Left lung (tissue), 10 donors: ENCODE measurements around the gene ARHGAP5. TPM values are rescaled to one million over a fixed set of nuclear protein-coding genes. Genes with fewer than 3 reads are reported as not detected.

Source experiments
- ATAC-seq: fragments of 200-7000 bp; cut with Tn5 transposase; one replicate; pipeline ENCODE4 v1.9.1; 2020; ENCODE audit warnings: moderate library complexity
- DNase-seq, 4 donors: peaks; one replicate each; pipeline ENCODE4 v3.0.0-alpha.2; 2013 to 2020
- H3K27ac ChIP-seq, 2 donors: fragments of 200-600 bp; sonication (generic) in 1 of 2; one replicate each; pipeline versions ENCODE4 v1.5.0 to v1.8.0; 2020 to 2021
- H3K27me3 ChIP-seq, 2 donors: fragments of 200-600 bp; sonication (generic) in 1 of 2; one replicate each; pipeline versions ENCODE4 v1.5.0 to v1.8.0; 2020 to 2021
- H3K36me3 ChIP-seq, 2 donors: fragments of 200-600 bp; sonication (generic) in 1 of 2; one replicate each; pipeline versions ENCODE4 v1.5.0 to v1.8.0; 2020 to 2021
- H3K4me1 ChIP-seq, 2 donors: fragments of 200-600 bp; one replicate each; pipeline ENCODE4 v1.8.0; 2021
- H3K4me3 ChIP-seq, 2 donors: fragments of 200-600 bp; sonication (generic) in 1 of 2; one replicate each; pipeline versions ENCODE4 v1.5.0 to v1.8.0; 2020 to 2021; ENCODE audit warnings: mild to moderate bottlenecking in 1 of 2
- H3K9me3 ChIP-seq, 2 donors: fragments of 200-600 bp; sonication (generic) in 1 of 2; one replicate each; pipeline versions ENCODE4 v1.5.0 to v1.8.0; 2020 to 2021
- CTCF ChIP-seq, 2 donors: fragments of 200-600 bp; sonication (generic) in 1 of 2; IDR thresholded peaks; one replicate each; pipeline versions ENCODE4 v1.5.0 to v1.8.0; 2021; ENCODE audit warnings: antibody characterized with exemption in 2 of 2
- intact Hi-C, 2 donors: fragments of 100-400 bp; cut with DNase I; formaldehyde crosslinking; loops; one replicate each; pipeline versions ENCODE4 v1.11.2 to v1.14.2; 2022
- polyA plus RNA-seq, 6 donors: library from polyadenylated mRNA; unstranded; fragments of 120-200 nt; gene quantifications; one replicate each; pipeline ENCODE4 v1.2.1, GENCODE V29; 2013; ENCODE audit not compliant: insufficient read length in 6 of 6
- total RNA-seq, 2 donors: library from RNA; stranded (reverse); fragmentation: NEBNext Ultra II Directional; extraction: Animal tissue kit (Norgen Biotek cat#: 25700); gene quantifications; one replicate each; pipeline ENCODE4 v1.2.1, GENCODE V29; 2021
- donor health status: DM: no; HTN: yes; CAD: no.
- donor health status: DM: no; HTN: no; CAD: no.

The ARHGAP5 gene
- total and polyA plus RNA-seq, 8 donors = 74.4 to 103 (median 91.4) TPM

DNA sequence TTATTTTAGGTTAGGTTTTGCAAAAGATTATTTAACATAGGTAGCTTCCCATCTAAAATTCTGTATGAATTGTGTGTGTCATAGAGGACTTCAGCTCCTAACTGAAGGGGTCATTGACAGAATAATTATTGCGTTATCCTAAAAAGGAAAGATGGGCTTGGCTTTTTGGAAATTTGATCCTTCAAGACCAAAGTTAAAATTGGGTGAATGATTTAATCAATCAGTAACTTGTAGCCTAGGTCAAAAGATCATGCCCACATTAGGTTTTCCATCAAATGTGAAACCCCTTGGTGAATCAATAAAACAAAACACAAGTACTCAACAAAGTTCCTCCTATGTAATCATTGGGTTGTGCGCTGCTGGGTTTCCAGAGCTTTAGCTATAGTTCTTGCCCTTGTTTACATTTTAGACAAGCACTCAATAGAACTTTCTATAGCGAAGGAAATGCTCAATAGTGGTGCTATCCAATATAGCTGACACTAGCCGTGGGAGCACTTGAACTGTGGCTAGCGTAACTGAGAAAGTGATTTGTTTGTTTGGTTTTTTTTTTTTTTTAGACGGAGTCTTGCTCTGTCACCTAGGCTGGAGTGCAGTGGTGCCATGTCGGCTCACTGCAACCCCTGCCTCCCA is 37.6 kb upstream of the ARHGAP5 start:
- no peaks in the 10 kb centered on the region for H3K36me3 ChIP-seq
- H3K4me3 ChIP-seq = no peak overlapping the region
- no peak for TF ChIP-seq CTCF (IDR thresholded peaks at IDR 0.05)
- no peaks in the 10 kb centered on the region for H3K27me3 ChIP-seq
- no peaks in the 10 kb centered on the region for H3K4me1 ChIP-seq
- no peak overlapping the region for H3K27ac ChIP-seq
- DNase-seq (no peak), ATAC-seq (no peak)
- H3K9me3 ChIP-seq = no peaks in the 10 kb centered on the region
- intact Hi-C loops = no loop called here

DNA sequence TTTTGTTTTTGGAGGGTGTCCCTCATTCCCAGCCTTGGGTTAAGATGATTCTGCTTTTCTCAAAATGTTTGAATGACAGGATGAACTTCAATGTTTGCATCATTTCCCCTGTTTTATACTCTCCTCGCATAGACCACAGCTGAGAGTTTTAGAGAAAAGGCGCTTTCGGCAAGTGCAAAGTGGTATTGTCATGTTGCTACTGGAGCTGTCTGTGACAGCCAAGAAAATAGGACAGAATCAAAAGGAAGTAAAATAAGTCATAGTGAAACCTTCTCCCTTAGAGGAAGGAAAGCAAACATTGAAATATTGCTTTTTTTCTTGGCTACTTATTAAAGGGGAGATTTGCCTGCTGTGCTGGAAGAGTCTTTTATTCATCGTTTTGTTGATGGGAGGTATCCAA is 33.5 kb upstream of the ARHGAP5 start:
- intact Hi-C loops = no loop called here
- TF ChIP-seq CTCF (IDR thresholded peaks at IDR 0.05) = no peak
- H3K27ac ChIP-seq = no peak overlapping the region
- no peaks in the 10 kb centered on the region for H3K27me3 ChIP-seq
- no peak overlapping the region for H3K4me3 ChIP-seq
- no peak for ATAC-seq
- no peaks in the 10 kb centered on the region for H3K4me1 ChIP-seq
- H3K36me3 ChIP-seq = no peaks in the 10 kb centered on the region
- H3K9me3 ChIP-seq = no peaks in the 10 kb centered on the region
- DNase-seq = no peak

- H3K36me3 ChIP-seq = no peaks in the 10 kb centered on the region
- TF ChIP-seq CTCF (IDR thresholded peaks at IDR 0.05) = no peak
- H3K27me3 ChIP-seq = no peaks in the 10 kb centered on the region
- H3K4me3 ChIP-seq = no peak overlapping the region
- intact Hi-C loops = no loop called here
- H3K9me3 ChIP-seq = no peaks in the 10 kb centered on the region
- H3K4me1 ChIP-seq = no peaks in the 10 kb centered on the region
- H3K27ac ChIP-seq = no peak overlapping the region
- ATAC-seq (no peak), DNase-seq (no peak)
These were observed 32.6 kb upstream of the ARHGAP5 start for GRCh38 chr14:32044454-32044853.

GRCh38 chr14:32047791-32048190 is 29.3 kb upstream of the ARHGAP5 start:
- Histone ChIP-seq H3K27ac (no peak overlapping the region), H3K4me3 (no peak overlapping the region), H3K4me1 (no peaks in the 10 kb centered on the region), H3K27me3 (no peaks in the 10 kb centered on the region), H3K36me3 (no peaks in the 10 kb centered on the region), H3K9me3 (no peaks in the 10 kb centered on the region)
- TF ChIP-seq CTCF (IDR thresholded peaks at IDR 0.05) = no peak
- intact Hi-C loops = no loop called here
- ATAC-seq = no peak
- DNase-seq = no peak

DNA sequence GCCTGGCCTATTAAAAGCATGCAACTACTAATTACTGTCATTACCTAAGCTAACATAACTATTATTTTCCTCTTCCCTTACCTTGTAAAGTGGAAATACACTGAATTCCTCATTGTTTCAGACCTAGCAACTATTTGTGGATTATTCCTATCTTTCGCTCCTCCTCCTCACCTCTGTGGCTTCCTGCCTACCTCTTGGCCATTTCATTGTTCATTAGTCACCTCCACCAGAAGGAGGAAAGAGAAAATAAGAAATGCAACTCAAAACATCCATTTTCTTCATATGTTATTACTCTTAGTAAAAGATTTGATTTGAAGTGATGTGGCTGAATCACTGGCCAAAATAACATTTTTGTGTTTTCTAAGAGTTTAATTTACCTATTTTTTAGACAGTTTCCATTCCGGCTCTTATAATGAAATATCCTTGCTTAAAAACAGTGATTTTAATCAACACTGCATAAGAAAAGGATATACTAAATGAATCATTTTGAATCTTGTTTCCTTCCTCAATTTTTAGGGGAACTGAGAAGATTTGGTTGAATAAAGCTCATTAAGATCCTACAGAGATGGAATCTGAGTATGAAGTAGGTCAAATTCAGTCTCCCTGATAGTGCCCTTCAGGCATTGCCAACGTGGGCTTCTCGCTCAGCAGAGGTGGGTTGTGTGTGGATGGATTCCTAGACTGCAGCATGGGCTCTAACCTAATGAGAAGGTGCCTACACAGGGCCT is 27.6 kb upstream of the ARHGAP5 start:
- intact Hi-C loops = no loop called here
- Histone ChIP-seq H3K4me3 (no peak overlapping the region), H3K27ac (no peak overlapping the region), H3K36me3 (no peaks in the 10 kb centered on the region), H3K27me3 (no peaks in the 10 kb centered on the region), H3K9me3 (peaks cover 0 to 4% of the 10 kb centered on the region in 2 donors), H3K4me1 (no peaks in the 10 kb centered on the region)
- ATAC-seq (no peak), DNase-seq (no peak)
- no peak for TF ChIP-seq CTCF (IDR thresholded peaks at IDR 0.05)
